CD4-positive, alpha-beta T cell (primary cell): Measurements from ENCODE around the gene IL36A. TPM values are rescaled to one million over a fixed set of nuclear protein-coding genes. Genes with fewer than 3 reads are reported as not detected.

Experiments
- ATAC-seq: fragments of 200-7000 bp; cut with Tn5 transposase; one replicate; pipeline ENCODE4 v1.10.0; 2022; ENCODE audit warnings: mild to moderate bottlenecking; ENCODE audit not compliant: poor library complexity
- CTCF ChIA-PET: fragments of 350-600 bp; sonication (Branson Sonifier 250); formaldehyde crosslinking; loops from one replicate; lab custom pipeline; 2021; ENCODE audit warnings: antibody characterized with exemption, inconsistent platforms; lab: Charles Lee
- POLR2A ChIA-PET: fragments of 350-600 bp; sonication (Branson Sonifier 250); formaldehyde crosslinking; loops from one replicate; lab custom pipeline; 2021; ENCODE audit warnings: antibody characterized with exemption, inconsistent platforms; lab: Charles Lee
- DNase-seq, 14 experiments: peaks; one replicate each; pipeline ENCODE4 v3.0.0-alpha.2; 2013 to 2020; ENCODE audit warnings: mixed read lengths in 2 of 14
- H3K27ac ChIP-seq, 2 donors: one replicate each; pipeline versions ENCODE4 v1.5.1 to v1.7.0; 2013; ENCODE audit warnings: low read length in 2 of 2, low read depth in 1 of 2, mild to moderate bottlenecking in 1 of 2
- H3K27me3 ChIP-seq, 2 experiments: 1 replicate in 1 of 2; 2 replicates in 1 of 2; pipeline versions ENCODE4 v1.6.1 to v1.7.0; 2013; ENCODE audit warnings: low read length in 2 of 2, control low read depth in 1 of 2, mild to moderate bottlenecking in 1 of 2, moderate library complexity in 1 of 2; ENCODE audit not compliant: insufficient read depth in 2 of 2, control insufficient read depth in 1 of 2
- H3K36me3 ChIP-seq: one replicate; pipeline ENCODE4 v1.6.1; 2013; ENCODE audit warnings: low read length, control low read depth; ENCODE audit not compliant: insufficient read depth
- H3K4me1 ChIP-seq: one replicate; pipeline ENCODE4 v1.6.1; 2013; ENCODE audit warnings: low read length, control low read depth; ENCODE audit not compliant: insufficient read depth
- H3K4me3 ChIP-seq: one replicate; pipeline ENCODE4 v1.5.1; 2013; ENCODE audit warnings: mild to moderate bottlenecking, low read length, moderate library complexity
- H3K9me3 ChIP-seq, 2 experiments: 1 replicate in 1 of 2; 2 replicates in 1 of 2; pipeline versions ENCODE4 v1.6.1 to v1.7.0; 2013; ENCODE audit warnings: low read length in 2 of 2, mild to moderate bottlenecking in 2 of 2, control low read depth in 1 of 2, moderate library complexity in 1 of 2; ENCODE audit not compliant: control insufficient read depth in 1 of 2, insufficient read depth in 1 of 2
- H3K27ac Mint-ChIP-seq: one replicate; pipeline ENCODE4 v1.8.0; 2020; ENCODE audit warnings: mixed read lengths
- H3K27me3 Mint-ChIP-seq: one replicate; pipeline ENCODE4 v1.8.0; 2021; ENCODE audit warnings: mixed read lengths
- H3K36me3 Mint-ChIP-seq: one replicate; pipeline ENCODE4 v1.8.0; 2021; ENCODE audit warnings: low read depth, mixed read lengths
- H3K4me1 Mint-ChIP-seq: one replicate; pipeline ENCODE4 v1.8.0; 2021; ENCODE audit warnings: low read depth, mixed read lengths
- H3K4me3 Mint-ChIP-seq: one replicate; pipeline ENCODE4 v1.8.0; 2020; ENCODE audit warnings: mild to moderate bottlenecking, mixed read lengths
- H3K9me3 Mint-ChIP-seq: one replicate; pipeline ENCODE4 v1.8.0; 2020; ENCODE audit warnings: mixed read lengths
- intact Hi-C, 2 experiments: fragments of 100-400 bp; cut with DNase I in 1 of 2; cut with micrococcal nuclease in 1 of 2; formaldehyde crosslinking; loops; one replicate each; pipeline versions ENCODE4 v1.15.1 to v1.9.0; 2023 to 2025; cut with DNase I, micrococcal nuclease
- total RNA-seq, 174 experiments: library from RNA in 2 of 174; stranded (reverse) in 2 of 174; gene quantifications; one replicate each; pipeline ENCODE4 v1.2.3 and lab custom pipeline; 2021 to 2026
- TF ChIP-seq, protein P1 (sequence below): fragments of 200-600 bp; IDR thresholded peaks from one replicate; pipeline ENCODE4 v1.8.0; 2022; ENCODE audit warnings: antibody characterized with exemption, mild to moderate bottlenecking

Gene IL36A
- total RNA-seq, 2 experiments from 2014 or later = 0.47 TPM; not detected in 1

- POLR2A ChIA-PET = interaction anchor here (1.0 to 2.9 kb wide), 6 partner anchors 12 to 177 kb away, joined by 3 to 19 read pairs (median 4); partner anchors contain the start of gene PSD4
- peaks cover 30% of the 10 kb centered on the region for H3K36me3 Mint-ChIP-seq
These were observed 8.1 kb upstream of the IL36A start for GRCh38 chr2:112997151-112997550.

GRCh38 chr2:113000436-113000835 is 4.8 kb upstream of the IL36A start:
- H3K9me3 ChIP-seq = peaks cover 0 to 22% of the 10 kb centered on the region in 2 experiments
- ChIA-PET POLR2A (no interaction called here), CTCF (no interaction called here)
- peaks cover 19% of the 10 kb centered on the region for H3K4me1 ChIP-seq
- H3K27ac ChIP-seq = no peak overlapping the region
- no peak for ATAC-seq
- peak overlapping the region; percentile 61 for H3K27ac Mint-ChIP-seq
- no peaks in the 10 kb centered on the region for H3K36me3 ChIP-seq
- peaks cover 36% of the 10 kb centered on the region for H3K4me1 Mint-ChIP-seq
- H3K9me3 Mint-ChIP-seq = peaks cover 19% of the 10 kb centered on the region
- H3K4me3 ChIP-seq = no peak overlapping the region
- H3K36me3 Mint-ChIP-seq = peaks cover 22% of the 10 kb centered on the region
- DNase-seq = no peak
- no peaks in the 10 kb centered on the region for H3K27me3 ChIP-seq
- intact Hi-C loops = no loop called here
- no peak overlapping the region for H3K4me3 Mint-ChIP-seq
- no peaks in the 10 kb centered on the region for H3K27me3 Mint-ChIP-seq
- TF ChIP-seq, protein P1, sequence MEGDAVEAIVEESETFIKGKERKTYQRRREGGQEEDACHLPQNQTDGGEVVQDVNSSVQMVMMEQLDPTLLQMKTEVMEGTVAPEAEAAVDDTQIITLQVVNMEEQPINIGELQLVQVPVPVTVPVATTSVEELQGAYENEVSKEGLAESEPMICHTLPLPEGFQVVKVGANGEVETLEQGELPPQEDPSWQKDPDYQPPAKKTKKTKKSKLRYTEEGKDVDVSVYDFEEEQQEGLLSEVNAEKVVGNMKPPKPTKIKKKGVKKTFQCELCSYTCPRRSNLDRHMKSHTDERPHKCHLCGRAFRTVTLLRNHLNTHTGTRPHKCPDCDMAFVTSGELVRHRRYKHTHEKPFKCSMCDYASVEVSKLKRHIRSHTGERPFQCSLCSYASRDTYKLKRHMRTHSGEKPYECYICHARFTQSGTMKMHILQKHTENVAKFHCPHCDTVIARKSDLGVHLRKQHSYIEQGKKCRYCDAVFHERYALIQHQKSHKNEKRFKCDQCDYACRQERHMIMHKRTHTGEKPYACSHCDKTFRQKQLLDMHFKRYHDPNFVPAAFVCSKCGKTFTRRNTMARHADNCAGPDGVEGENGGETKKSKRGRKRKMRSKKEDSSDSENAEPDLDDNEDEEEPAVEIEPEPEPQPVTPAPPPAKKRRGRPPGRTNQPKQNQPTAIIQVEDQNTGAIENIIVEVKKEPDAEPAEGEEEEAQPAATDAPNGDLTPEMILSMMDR = no peak

More at GRCh38 chr2:112997151-112997550, 8.1 kb upstream of the IL36A start:
- Histone ChIP-seq H3K4me1 (peaks cover 27% of the 10 kb centered on the region), H3K9me3 (peaks cover 0 to 29% of the 10 kb centered on the region in 2 experiments), H3K4me3 (no peak overlapping the region), H3K36me3 (no peaks in the 10 kb centered on the region), H3K27ac (peak overlapping the region; percentile 42 to 71), H3K27me3 (no peaks in the 10 kb centered on the region)
- peak overlapping the region; percentile 91 for H3K27ac Mint-ChIP-seq
- peaks cover 54% of the 10 kb centered on the region for H3K4me1 Mint-ChIP-seq
- ATAC-seq (no peak), DNase-seq (peak in 2 of 14 experiments; percentile 13 to 14)
- no peaks in the 10 kb centered on the region for H3K27me3 Mint-ChIP-seq
- TF ChIP-seq, protein P1 = no peak
- CTCF ChIA-PET = interaction anchor here (0.9 kb wide), 1 partner anchor 393 kb away, joined by 3 read pairs; no protein-coding TSS in a partner anchor
- peaks cover 15% of the 10 kb centered on the region for H3K9me3 Mint-ChIP-seq
- intact Hi-C loops = no loop called here
- peak overlapping the region; percentile 64 for H3K4me3 Mint-ChIP-seq

DNA sequence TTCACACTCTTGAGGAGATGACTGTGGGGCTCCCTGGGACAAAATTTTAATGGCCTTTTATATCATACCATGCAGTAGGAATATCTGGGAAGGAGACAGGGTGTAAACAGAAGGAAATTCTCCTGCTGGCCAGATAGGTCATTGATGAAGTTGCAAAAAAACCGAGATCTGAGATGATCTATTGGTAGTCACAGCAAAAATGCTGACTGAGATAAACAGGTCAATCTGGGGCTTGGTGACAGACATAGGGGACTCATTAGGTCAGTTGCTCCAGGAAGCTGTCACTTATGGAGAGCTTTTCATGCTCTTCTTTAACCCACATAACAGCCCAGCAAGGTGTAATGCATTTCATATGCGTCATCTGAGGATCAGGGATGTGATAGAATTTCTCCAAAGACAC is 2.6 kb upstream of the IL36A start:
- H3K9me3 Mint-ChIP-seq = peaks cover 19% of the 10 kb centered on the region
- no peak overlapping the region for H3K4me3 Mint-ChIP-seq
- intact Hi-C loops = no loop called here
- POLR2A ChIA-PET = no interaction called here
- H3K9me3 ChIP-seq = peaks cover 0 to 22% of the 10 kb centered on the region in 2 experiments
- H3K27ac Mint-ChIP-seq = no peak overlapping the region
- TF ChIP-seq, protein P1 = no peak
- CTCF ChIA-PET = no interaction called here
- no peak for DNase-seq
- no peak for ATAC-seq
- no peaks in the 10 kb centered on the region for H3K27me3 Mint-ChIP-seq
- H3K4me1 ChIP-seq = peaks cover 1% of the 10 kb centered on the region
- H3K36me3 Mint-ChIP-seq = peaks cover 22% of the 10 kb centered on the region
- no peak overlapping the region for H3K4me3 ChIP-seq
- no peaks in the 10 kb centered on the region for H3K27me3 ChIP-seq
- H3K27ac ChIP-seq = no peak overlapping the region
- H3K36me3 ChIP-seq = no peaks in the 10 kb centered on the region
- H3K4me1 Mint-ChIP-seq = peaks cover 20% of the 10 kb centered on the region
